Renal cortex interstitium (tissue), 11 donors: ENCODE measurements around the gene STK11. TPM values are rescaled to one million over a fixed set of nuclear protein-coding genes. Genes with fewer than 3 reads are reported as not detected.

Source experiments
- DNase-seq, 11 donors: peaks; one replicate each; pipeline ENCODE4 v3.0.0-alpha.2; 2013; ENCODE audit warnings: low read depth in 9 of 11, low spot score in 4 of 11; ENCODE audit errors: extremely low read depth in 1 of 11
- polyA plus RNA-seq, 3 donors: library from polyadenylated mRNA; unstranded; fragments of 120-200 nt; gene quantifications; one replicate each; pipeline ENCODE4 v1.2.1, GENCODE V29; 2013; ENCODE audit not compliant: insufficient read length in 3 of 3

Gene STK11
- polyA plus RNA-seq, 3 donors = 56.8 to 62.2 (median 59.0) TPM

- DNase-seq = no peak
These were observed 68.7 kb downstream of the STK11 start for GRCh38 chr19:1274081-1274851.

DNA sequence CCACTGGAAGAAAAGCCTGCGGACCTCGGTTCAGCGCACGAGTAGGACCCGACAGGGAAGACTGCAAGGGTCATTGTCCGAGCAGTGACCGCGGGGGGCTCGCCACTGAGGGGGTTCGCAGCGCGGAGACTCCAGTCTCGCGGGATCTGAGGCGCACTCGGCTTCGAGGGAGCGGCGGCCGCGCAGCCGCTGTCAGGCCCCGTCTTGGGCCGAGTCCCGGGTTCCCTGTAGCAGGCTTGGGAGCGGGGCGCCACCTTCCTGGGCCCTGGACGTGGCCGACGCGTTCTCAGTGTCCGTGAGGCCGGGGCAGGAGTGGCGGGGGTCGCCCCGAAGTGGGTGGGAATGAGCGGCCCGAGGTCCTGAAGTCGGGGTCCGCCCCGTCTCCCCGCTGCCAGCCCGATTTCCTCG is 69.3 kb downstream of the STK11 start:
- no peak for DNase-seq

- DNase-seq = peak in 10 of 11 donors; percentile 87 to 95 (median 91)
These were observed 69.8 kb downstream of the STK11 start, which contains the start of gene FAM174C for GRCh38 chr19:1275260-1275975. FAM174C (plus strand) TSS chr19:1275530; CDS start chr19:1275550, 20 bp downstream.

DNA sequence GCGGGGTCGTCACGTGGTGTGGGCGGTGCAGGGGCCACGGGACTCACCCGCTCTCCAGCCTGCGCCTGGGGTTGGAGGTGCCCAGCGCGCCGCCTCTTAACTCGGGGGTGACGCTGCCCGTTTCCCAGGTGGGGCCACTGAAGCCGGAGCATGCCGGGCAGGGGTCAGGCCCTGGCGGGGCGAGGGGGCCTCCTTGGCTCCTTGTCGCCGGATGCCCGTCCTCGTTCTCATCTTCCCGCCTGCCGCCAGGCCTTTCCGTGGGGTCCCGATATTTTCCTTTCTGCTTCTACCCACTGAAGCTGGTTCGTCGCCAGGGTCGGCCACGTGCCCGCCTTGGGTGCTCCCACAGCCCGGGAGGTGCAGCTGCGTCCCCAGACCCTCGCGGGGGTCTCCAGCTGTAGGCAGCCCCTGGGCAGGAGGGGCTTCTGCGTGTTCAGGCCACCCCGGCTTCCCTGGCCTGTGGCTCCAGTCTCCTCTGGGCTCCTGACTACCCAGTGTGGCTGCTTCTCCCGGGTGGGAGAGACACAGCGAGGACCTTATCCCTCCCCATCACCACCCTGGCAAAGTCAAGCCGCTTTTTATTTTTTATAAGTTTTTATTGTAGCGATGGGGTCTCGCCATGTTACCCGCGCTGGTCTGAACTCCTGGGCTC is 70.5 kb downstream of the STK11 start:
- no peak for DNase-seq

DNA sequence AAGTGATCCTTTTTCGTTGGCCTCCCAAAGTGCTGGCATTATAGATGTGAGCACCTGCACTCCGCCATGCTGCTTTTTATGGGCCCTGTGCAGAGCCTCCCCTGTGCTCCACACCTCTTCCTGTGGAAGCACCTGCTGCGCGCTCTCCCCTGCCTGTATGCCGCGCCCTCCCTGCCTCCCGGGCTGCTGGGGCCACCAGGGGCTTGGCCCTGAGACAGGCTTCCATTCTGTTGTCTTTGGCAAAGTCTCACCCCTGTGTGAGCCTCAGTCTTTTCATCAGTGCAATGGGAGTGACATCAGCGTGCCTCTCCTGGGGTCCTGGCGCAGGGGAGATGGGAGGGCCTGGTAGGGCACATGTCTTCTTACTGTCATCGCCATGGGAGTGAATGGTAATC is 71.0 kb downstream of the STK11 start:
- no peak for DNase-seq

DNA sequence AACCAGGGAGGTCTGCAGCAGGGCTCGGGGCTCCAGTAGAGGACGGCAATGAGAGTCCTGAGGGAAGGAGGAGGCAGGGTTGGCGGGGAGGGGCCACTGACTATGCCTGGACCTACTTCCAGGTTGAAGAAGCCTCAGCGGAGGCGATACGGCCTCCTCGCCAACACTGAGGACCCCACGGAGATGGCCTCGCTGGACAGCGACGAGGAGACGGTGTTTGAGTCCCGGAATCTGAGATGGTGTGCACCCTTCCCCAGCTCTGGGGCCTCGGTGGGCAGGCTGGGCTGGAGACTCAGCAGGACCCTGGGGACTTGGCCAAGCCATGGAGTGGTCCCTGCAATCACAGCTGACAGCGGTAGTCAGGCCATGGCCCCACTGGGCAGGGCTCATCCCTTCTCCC is 71.5 kb downstream of the STK11 start:
- no peak for DNase-seq

Other genes with a start within 250 kb of the STK11 start
- gene WDR18, start 221.4 kb upstream of the STK11 start, polyA plus RNA-seq = 10 to 100 TPM; 30.6 to 72.6 (median 54.1) TPM
- 1 to 10 TPM in 2 of 3 donors, under 1 TPM in 1; 0.37 to 2.0 (median 1.2) TPM for gene GRIN3B, start 205.4 kb upstream of the STK11 start, polyA plus RNA-seq
- gene TMEM259, start 184.7 kb upstream of the STK11 start, polyA plus RNA-seq = 100 to 1,000 TPM in 2 of 3 donors, 10 to 100 TPM in 1; 92.3 to 145 (median 126) TPM
- gene RNU6-2, start 184.3 kb upstream of the STK11 start, polyA plus RNA-seq = not detected
- 100 to 1,000 TPM; 163 to 196 (median 180) TPM for gene CNN2, start 179.2 kb upstream of the STK11 start, polyA plus RNA-seq
- 10 to 100 TPM in 1 of 3 donors, 1 to 10 TPM in 2; 7.2 to 10.1 (median 8.2) TPM for gene ABCA7, start 165.7 kb upstream of the STK11 start, polyA plus RNA-seq
- gene ARHGAP45, start 138.6 kb upstream of the STK11 start, polyA plus RNA-seq = 10 to 100 TPM in 2 of 3 donors, 1 to 10 TPM in 1; 8.5 to 15.7 (median 15.4) TPM
- gene POLR2E, start 110.4 kb upstream of the STK11 start, polyA plus RNA-seq = 100 to 1,000 TPM; 120 to 167 (median 144) TPM
- gene GPX4, start 101.8 kb upstream of the STK11 start, polyA plus RNA-seq = 100 to 1,000 TPM; 237 to 269 (median 243) TPM
- 10 to 100 TPM; 14.9 to 23.6 (median 18.3) TPM for gene SBNO2, start 31.5 kb upstream of the STK11 start, polyA plus RNA-seq
- gene CBARP, start 32.2 kb downstream of the STK11 start, polyA plus RNA-seq = 1 to 10 TPM; 1.5 to 8.7 (median 2.0) TPM
- gene ATP5F1D, start 36.0 kb downstream of the STK11 start, polyA plus RNA-seq = 100 to 1,000 TPM in 2 of 3 donors, 10 to 100 TPM in 1; 82.2 to 145 (median 129) TPM
- gene MIDN, start 42.8 kb downstream of the STK11 start, polyA plus RNA-seq = 10 to 100 TPM; 42.1 to 70.7 (median 67.6) TPM
- 100 to 1,000 TPM; 803 to 982 (median 849) TPM for gene CIRBP, start 63.6 kb downstream of the STK11 start, polyA plus RNA-seq
- 10 to 100 TPM; 14.8 to 25.6 (median 21.3) TPM for gene FAM174C, start 69.8 kb downstream of the STK11 start, polyA plus RNA-seq
- 1 to 10 TPM; 1.5 to 3.8 (median 3.6) TPM for gene EFNA2, start 80.1 kb downstream of the STK11 start, polyA plus RNA-seq
- 10 to 100 TPM; 39.5 to 84.1 (median 76.6) TPM for gene NDUFS7, start 178.1 kb downstream of the STK11 start, polyA plus RNA-seq
- 10 to 100 TPM; 25.6 to 39.6 (median 37.4) TPM for gene GAMT, start 195.8 kb downstream of the STK11 start, polyA plus RNA-seq
- gene DAZAP1, start 201.8 kb downstream of the STK11 start, polyA plus RNA-seq = 100 to 1,000 TPM in 1 of 3 donors, 10 to 100 TPM in 2; 79.6 to 103 (median 90.2) TPM
- 100 to 1,000 TPM; 587 to 892 (median 766) TPM for gene RPS15, start 232.6 kb downstream of the STK11 start, polyA plus RNA-seq
- gene APC2, start 244.3 kb downstream of the STK11 start, polyA plus RNA-seq = 1 to 10 TPM; 1.2 to 1.9 (median 1.5) TPM